GM12891 (cell line): ENCODE data around the gene LRRC3B.

Experiments used
- POLR2A ChIP-seq: IDR thresholded peaks from 2 replicates; pipeline ENCODE4 v1.6.1; 2011; ENCODE audit warnings: low read depth, low read length, control low read depth
- POLR2AphosphoS5 ChIP-seq: IDR thresholded peaks from 2 replicates; pipeline ENCODE4 v1.6.1; 2011; ENCODE audit warnings: low read depth, low read length, control low read depth
- TAF1 ChIP-seq: IDR thresholded peaks from 2 replicates; pipeline ENCODE4 v1.6.1; 2011; ENCODE audit warnings: low read depth, low read length, control low read depth

GRCh38 chr3:26704736-26705135, 82.2 kb downstream of the LRRC3B start:
- TF ChIP-seq POLR2A, result no peak
- TF ChIP-seq POLR2AphosphoS5, result no peak
- TF ChIP-seq TAF1, result no peak
